GM12865 (cell line): ENCODE data around the gene ZNF318.
"Not testable (repeated sequence)": the region's sequence is repeated elsewhere in the genome, so short reads cannot be mapped to it uniquely, and the experiment has no call there.

Experiments
- DNase-seq: peaks from one replicate; pipeline ENCODE4 v3.0.0; 2010; ENCODE audit warnings: low read depth
- H3K4me3 ChIP-seq: 2 replicates; pipeline ENCODE4 v1.5.1; 2011; ENCODE audit warnings: mild to moderate bottlenecking, low read depth, low read length, control low read depth
- TF ChIP-seq, protein P1 (sequence below): IDR thresholded peaks from 2 replicates; pipeline ENCODE4 v1.5.1; 2011; ENCODE audit warnings: low read length, control low read depth, low read depth, inconsistent platforms; ENCODE audit not compliant: insufficient read depth; ENCODE audit errors: missing control alignments

ZNF318 gene, protein sequence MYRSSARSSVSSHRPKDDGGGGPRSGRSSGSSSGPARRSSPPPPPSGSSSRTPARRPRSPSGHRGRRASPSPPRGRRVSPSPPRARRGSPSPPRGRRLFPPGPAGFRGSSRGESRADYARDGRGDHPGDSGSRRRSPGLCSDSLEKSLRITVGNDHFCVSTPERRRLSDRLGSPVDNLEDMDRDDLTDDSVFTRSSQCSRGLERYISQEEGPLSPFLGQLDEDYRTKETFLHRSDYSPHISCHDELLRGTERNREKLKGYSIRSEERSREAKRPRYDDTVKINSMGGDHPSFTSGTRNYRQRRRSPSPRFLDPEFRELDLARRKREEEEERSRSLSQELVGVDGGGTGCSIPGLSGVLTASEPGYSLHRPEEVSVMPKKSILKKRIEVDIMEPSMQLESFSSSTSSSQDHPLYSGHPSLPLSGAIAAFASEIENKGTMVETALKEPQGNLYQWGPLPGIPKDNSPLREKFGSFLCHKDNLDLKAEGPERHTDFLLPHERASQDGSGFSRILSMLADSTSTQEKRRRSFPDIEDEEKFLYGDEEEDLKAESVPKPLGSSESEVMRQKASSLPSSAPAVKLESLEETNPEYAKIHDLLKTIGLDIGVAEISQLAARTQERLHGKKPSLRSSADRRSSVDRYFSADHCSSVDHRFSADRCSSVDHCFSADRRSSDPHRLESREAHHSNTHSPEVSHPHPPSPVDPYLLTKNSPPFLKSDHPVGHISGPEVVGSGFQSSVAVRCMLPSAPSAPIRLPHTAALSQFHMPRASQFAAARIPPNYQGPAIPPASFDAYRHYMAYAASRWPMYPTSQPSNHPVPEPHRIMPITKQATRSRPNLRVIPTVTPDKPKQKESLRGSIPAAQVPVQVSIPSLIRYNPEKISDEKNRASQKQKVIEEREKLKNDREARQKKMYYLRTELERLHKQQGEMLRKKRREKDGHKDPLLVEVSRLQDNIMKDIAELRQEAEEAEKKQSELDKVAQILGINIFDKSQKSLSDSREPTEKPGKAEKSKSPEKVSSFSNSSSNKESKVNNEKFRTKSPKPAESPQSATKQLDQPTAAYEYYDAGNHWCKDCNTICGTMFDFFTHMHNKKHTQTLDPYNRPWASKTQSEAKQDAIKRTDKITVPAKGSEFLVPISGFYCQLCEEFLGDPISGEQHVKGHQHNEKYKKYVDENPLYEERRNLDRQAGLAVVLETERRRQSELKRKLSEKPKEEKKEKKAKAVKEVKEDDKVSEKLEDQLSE (N-terminal part only)

DNA sequence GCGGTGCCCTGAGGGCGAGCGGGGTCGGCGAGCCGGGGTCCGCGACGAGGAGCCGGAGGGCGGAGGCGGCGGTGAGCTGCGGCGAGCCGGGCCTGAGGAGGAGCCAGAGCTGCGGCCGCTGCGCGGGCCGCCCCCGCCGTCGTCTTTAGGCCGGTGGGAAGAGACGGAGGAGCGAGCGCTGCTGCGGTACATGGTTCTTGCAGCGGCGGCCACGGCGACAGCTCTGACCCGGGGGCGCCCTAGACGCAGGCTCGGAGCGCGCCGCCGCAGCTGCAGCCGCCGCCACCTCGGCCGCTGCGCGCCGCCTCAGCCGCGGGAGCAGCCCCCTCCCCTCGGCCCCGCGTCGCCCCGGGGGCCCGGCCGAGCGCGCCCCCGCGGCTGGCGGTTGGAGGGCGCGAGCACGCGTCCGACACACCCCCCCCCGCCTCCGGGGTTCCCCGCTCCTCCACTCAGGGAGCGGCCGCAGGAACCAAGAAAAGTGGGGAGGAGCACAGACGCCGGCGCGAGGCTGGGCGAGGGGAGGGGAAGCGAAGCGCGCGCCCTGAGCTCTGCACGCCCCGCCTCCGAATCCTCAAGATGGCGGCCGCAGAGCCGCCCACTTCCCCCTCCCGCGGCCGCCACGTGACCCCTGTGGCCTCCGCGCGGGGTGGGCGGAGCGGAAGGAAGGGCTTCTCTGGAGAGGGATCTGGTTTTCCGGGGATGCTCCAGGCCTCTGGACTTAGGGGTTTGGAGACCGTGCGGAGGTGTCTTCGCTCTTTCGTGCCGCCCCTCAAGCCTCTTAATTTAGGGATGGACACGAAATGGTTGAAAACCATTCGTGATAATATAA lies at the start of gene ZNF318:
Gene ZNF318 (minus strand): TSS at position 474 of the 829 bp plus-strand sequence. CDS start 282 bp downstream, at position 192.
- DNase-seq = peak; percentile 98
- peak within 1 kb of the TSS; percentile 86 for H3K4me3 ChIP-seq
- TF ChIP-seq, protein P1, sequence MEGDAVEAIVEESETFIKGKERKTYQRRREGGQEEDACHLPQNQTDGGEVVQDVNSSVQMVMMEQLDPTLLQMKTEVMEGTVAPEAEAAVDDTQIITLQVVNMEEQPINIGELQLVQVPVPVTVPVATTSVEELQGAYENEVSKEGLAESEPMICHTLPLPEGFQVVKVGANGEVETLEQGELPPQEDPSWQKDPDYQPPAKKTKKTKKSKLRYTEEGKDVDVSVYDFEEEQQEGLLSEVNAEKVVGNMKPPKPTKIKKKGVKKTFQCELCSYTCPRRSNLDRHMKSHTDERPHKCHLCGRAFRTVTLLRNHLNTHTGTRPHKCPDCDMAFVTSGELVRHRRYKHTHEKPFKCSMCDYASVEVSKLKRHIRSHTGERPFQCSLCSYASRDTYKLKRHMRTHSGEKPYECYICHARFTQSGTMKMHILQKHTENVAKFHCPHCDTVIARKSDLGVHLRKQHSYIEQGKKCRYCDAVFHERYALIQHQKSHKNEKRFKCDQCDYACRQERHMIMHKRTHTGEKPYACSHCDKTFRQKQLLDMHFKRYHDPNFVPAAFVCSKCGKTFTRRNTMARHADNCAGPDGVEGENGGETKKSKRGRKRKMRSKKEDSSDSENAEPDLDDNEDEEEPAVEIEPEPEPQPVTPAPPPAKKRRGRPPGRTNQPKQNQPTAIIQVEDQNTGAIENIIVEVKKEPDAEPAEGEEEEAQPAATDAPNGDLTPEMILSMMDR = no peak

DNA sequence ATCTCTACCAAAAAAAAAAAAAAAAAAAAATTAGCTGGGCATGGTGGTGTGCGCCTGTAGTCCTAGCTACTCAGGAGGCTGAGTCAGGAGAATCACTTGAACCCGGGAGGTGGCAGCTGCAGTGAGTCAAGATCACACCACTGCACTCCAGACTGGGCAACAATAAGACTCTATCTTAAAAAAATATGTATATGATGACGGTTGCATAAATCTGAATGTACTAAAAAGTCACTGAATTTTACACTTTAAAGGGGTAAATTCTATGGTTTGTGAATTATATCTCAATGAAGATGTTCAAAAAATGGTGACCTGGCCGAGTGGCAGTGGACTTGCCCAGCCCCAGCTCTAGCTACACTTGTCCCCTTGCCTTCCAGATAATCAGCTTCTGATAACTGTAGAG lies 47.5 kb upstream of the ZNF318 start:
- H3K4me3 ChIP-seq = no peak overlapping the region
- DNase-seq = no peak
- TF ChIP-seq, protein P1 = no peak

DNA sequence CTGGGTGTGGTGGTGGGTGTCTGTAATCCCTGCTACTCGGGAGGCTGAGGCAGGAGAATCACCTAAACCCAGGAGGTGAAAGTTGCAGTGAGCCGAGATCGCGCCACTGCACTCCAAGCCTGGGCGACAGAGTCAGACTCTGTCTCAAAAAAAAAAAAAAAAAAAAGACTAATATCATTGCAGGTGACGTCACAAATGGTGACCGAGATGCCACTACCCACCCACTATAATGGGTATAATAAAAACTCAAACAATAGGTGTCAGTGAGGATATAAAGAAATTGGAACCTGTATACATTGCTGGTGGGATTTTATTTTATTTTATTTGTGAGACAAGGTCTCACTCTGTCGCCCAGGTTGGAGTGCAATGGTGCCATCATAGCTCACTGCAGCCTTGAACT lies 45.8 kb upstream of the ZNF318 start:
- DNase-seq, H3K4me3 ChIP-seq: not testable (repeated sequence)

DNA sequence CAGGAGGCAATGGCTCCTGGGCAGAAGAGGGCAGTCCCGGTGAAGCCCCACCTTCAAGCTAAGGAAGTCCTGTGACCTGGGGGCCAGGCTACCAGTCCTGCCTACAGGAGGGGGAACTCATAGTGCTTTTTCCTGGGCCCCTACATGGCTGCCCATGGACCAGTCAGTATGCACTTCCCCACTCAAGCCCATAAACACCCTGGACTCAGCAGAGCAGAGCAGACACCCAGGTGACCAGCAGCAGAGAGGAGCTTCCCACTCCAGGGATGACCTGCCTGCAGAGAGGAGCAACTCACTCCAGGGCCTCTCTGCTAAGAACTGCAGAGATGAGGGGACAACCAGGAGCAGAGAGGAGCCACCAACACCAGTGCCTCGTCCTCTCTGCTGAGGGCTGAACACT lies 43.6 kb upstream of the ZNF318 start:
- TF ChIP-seq, protein P1 = no peak
- no peak for DNase-seq
- H3K4me3 ChIP-seq = no peak overlapping the region

DNA sequence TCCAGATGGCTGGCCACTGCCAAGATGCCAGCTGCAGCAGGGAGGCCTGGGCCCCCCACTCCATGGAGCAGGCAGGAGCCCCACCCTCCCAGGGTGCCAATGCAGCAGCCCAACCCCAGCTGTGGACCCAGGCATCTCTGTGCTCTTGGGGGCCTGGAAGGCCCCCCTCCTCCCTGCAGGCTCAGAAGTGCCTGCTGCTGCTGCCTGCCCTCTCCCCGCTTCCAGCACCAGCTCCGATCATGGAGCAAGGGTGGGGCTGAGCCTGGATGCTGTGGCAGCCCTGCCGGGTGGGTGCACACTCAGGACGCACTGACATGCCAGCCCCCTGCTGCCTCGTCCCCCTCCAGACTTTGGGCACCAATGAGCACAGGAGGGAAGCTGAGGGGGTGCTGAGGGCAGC lies 43.1 kb upstream of the ZNF318 start:
- DNase-seq = no peak
- no peak overlapping the region for H3K4me3 ChIP-seq
- TF ChIP-seq, protein P1 = no peak

DNA sequence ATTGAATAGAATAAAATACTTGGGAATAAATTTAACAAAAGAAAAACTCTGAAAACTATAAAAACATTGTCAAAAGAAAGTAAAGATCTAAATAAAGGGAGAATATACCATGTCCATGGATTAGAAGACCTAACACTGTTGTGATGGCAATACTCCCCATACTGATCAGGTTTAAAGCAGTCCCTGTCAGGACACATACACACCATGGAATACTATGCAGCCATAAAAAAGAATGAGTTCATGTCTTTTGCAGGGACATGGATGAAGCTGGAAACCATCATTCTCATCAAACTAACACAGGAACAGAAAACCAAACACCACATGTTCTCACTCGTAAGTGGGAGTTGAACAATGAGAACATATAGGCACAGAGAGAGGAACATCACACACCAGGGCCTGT lies 41.3 kb upstream of the ZNF318 start:
- not testable (repeated sequence) for DNase-seq, H3K4me3 ChIP-seq

DNA sequence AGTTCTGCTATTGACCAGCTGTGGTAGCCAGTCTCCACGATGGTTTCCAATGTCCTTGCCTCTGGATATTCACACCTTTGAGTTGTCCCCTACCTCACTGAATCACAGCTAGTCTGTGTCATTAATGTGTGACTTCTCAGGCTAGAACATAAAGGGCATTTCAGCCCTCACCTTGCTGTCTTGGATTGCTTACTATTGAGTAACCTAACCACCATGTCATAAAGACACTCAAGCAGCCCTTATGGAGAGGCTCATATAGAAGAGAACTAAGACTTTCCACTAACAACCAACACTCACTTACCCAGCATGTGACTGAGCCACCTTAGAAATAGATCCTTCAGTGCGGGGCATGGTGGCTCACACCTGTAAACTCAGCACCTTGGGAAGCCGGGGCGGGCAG lies 38.8 kb upstream of the ZNF318 start:
- TF ChIP-seq, protein P1 = no peak
- H3K4me3 ChIP-seq = no peak overlapping the region
- no peak for DNase-seq
